ENCODE results near the gene XYLB.

The XYLB gene

DNA sequence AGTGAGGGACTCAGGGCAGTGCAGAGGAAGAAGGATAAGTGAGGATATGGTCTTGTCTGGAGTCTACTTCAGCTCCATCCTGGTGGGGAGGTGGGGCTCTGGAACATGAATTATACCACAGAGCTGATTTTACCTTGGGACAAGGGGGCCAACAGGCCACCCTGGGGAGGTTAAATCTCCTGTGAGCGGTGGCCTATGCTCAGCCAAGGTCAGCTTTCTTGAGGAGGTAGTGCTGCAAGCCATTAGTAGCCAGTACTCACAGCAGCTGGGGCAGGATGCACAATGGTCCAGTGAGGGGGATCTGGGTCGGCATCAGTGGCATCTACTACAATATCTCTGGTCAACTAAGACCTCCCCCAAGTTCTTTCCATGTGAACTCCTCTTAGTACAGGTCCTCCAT is 49.7 kb downstream of the XYLB start:
- no peaks in the 10 kb centered on the region for H3K79me2 ChIP-seq (ENCODE audit: insufficient read depth, low read length)
- H3K9me3 ChIP-seq (ENCODE audit: insufficient read depth, low read length, severe bottlenecking): no peaks in the 10 kb centered on the region
- H3K4me1 ChIP-seq (ENCODE audit: insufficient read depth, low read length): no peaks in the 10 kb centered on the region
- no peak for DNase-seq
- no peak overlapping the region for H3K27ac ChIP-seq (ENCODE audit: low read length)
- H3K27me3 ChIP-seq (ENCODE audit: insufficient read depth, low read length, poor library complexity): no peaks in the 10 kb centered on the region
- no peak overlapping the region for H3K4me2 ChIP-seq (ENCODE audit: insufficient read depth, low read length)
- H3K4me3 ChIP-seq (ENCODE audit: low read depth in 1 of 2, low read length in 2 of 2): no peak overlapping the region
- no peak overlapping the region for H3K9ac ChIP-seq (ENCODE audit: low read depth, low read length)
- ATAC-seq (ENCODE audit: insufficient read depth, low read depth): no peak
- peaks cover 61% of the 10 kb centered on the region for H3K36me3 ChIP-seq (ENCODE audit: insufficient read depth, low read length)
- no peak for TF ChIP-seq CTCF (IDR thresholded peaks at IDR 0.05; ENCODE audit: borderline replicate concordance, extremely low read depth, low read length, poor library complexity, severe bottlenecking)
- no peak for TF ChIP-seq EZH2 (IDR thresholded peaks at IDR 0.05; ENCODE audit: borderline replicate concordance, low read depth, low read length, severe bottlenecking)
- no peak overlapping the region for H2AFZ ChIP-seq (ENCODE audit: low read depth, low read length)
- no peaks in the 10 kb centered on the region for H4K20me1 ChIP-seq (ENCODE audit: insufficient read depth, low read length)

DNA sequence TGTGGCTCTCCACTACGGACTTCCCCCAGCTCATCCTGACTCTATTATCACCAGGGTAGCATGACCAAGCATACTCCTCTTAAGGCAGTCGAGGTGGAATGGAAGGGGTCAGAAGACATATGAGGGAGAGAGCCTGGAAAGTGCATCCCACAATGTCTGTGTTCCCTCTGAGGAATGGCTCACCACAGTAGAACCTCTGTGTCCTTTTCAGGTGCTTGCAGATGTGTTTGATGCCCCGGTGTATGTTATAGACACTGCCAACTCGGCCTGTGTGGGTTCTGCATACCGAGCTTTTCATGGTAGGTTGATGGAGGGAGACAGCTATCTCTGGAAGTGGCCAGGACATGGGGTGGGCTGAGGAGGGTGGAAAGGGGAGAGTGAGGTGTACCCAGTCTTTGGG is 50.3 kb downstream of the XYLB start:
- H3K4me2 ChIP-seq (ENCODE audit: insufficient read depth, low read length): no peak overlapping the region
- no peaks in the 10 kb centered on the region for H4K20me1 ChIP-seq (ENCODE audit: insufficient read depth, low read length)
- H3K27ac ChIP-seq (ENCODE audit: low read length): no peak overlapping the region
- H3K79me2 ChIP-seq (ENCODE audit: insufficient read depth, low read length): no peaks in the 10 kb centered on the region
- DNase-seq (no peak), ATAC-seq (ENCODE audit: insufficient read depth, low read depth) (no peak)
- H3K36me3 ChIP-seq (ENCODE audit: insufficient read depth, low read length): peaks cover 62% of the 10 kb centered on the region
- H3K9ac ChIP-seq (ENCODE audit: low read depth, low read length): no peak overlapping the region
- no peaks in the 10 kb centered on the region for H3K9me3 ChIP-seq (ENCODE audit: insufficient read depth, low read length, severe bottlenecking)
- no peaks in the 10 kb centered on the region for H3K27me3 ChIP-seq (ENCODE audit: insufficient read depth, low read length, poor library complexity)
- no peak overlapping the region for H2AFZ ChIP-seq (ENCODE audit: low read depth, low read length)
- TF ChIP-seq CTCF (IDR thresholded peaks at IDR 0.05; ENCODE audit: borderline replicate concordance, extremely low read depth, low read length, poor library complexity, severe bottlenecking): no peak
- no peak for TF ChIP-seq EZH2 (IDR thresholded peaks at IDR 0.05; ENCODE audit: borderline replicate concordance, low read depth, low read length, severe bottlenecking)
- H3K4me1 ChIP-seq (ENCODE audit: insufficient read depth, low read length): no peaks in the 10 kb centered on the region
- no peak overlapping the region for H3K4me3 ChIP-seq (ENCODE audit: low read depth in 1 of 2, low read length in 2 of 2)

DNA sequence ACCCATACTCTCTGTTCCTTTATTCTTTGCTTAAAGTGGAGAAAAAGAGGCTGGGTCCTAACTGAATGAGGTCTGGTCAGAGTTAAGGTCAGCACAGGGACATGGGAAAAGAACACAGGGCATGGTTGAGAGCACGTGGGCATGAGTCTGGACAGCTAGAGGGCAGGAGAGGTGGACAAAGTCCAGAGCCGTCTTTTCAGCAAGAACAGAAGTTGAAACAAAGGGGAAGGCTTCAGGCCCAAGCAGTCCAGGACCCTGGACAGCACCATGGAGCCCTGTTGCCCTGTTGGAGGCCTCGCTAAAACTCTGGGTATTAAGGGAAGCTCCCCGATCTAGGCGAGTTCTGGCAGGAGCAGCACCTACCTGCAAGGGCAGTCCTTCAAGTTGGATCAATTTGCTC is 50.7 kb downstream of the XYLB start:
- no peaks in the 10 kb centered on the region for H4K20me1 ChIP-seq (ENCODE audit: insufficient read depth, low read length)
- H3K27ac ChIP-seq (ENCODE audit: low read length): no peak overlapping the region
- H3K9me3 ChIP-seq (ENCODE audit: insufficient read depth, low read length, severe bottlenecking): no peaks in the 10 kb centered on the region
- DNase-seq: peak; percentile 46
- no peaks in the 10 kb centered on the region for H3K79me2 ChIP-seq (ENCODE audit: insufficient read depth, low read length)
- no peak overlapping the region for H3K4me2 ChIP-seq (ENCODE audit: insufficient read depth, low read length)
- ATAC-seq (ENCODE audit: insufficient read depth, low read depth): peak; percentile 69; the same call in 2 of the 3 replicates
- peaks cover 64% of the 10 kb centered on the region for H3K36me3 ChIP-seq (ENCODE audit: insufficient read depth, low read length)
- no peaks in the 10 kb centered on the region for H3K27me3 ChIP-seq (ENCODE audit: insufficient read depth, low read length, poor library complexity)
- no peak overlapping the region for H3K4me3 ChIP-seq (ENCODE audit: low read depth in 1 of 2, low read length in 2 of 2)
- H3K9ac ChIP-seq (ENCODE audit: low read depth, low read length): no peak overlapping the region
- no peaks in the 10 kb centered on the region for H3K4me1 ChIP-seq (ENCODE audit: insufficient read depth, low read length)
- H2AFZ ChIP-seq (ENCODE audit: low read depth, low read length): no peak overlapping the region
- TF ChIP-seq EZH2 (IDR thresholded peaks at IDR 0.05; ENCODE audit: borderline replicate concordance, low read depth, low read length, severe bottlenecking): no peak
- TF ChIP-seq CTCF (IDR thresholded peaks at IDR 0.05; ENCODE audit: borderline replicate concordance, extremely low read depth, low read length, poor library complexity, severe bottlenecking): no peak

All from DND-41 (cell line).